HepG2 (cell line): Measurements from ENCODE around the gene PERCC1. TPM values are rescaled to one million over a fixed set of nuclear protein-coding genes. Genes with fewer than 3 reads are reported as not detected.

Experiments used
- ATAC-seq: fragments of 200-7000 bp; cut with Tn5 transposase; 3 replicates; pipeline ENCODE4 v1.9.1; 2020; ENCODE audit warnings: mild to moderate bottlenecking, moderate library complexity
- BruUV-seq: library from RNA; stranded (reverse); fragments of 400-500 nt; replicated peaks from 2 replicates; lab custom pipeline; 2021; lab: Mats Ljungman, UMichigan
- CTCF ChIA-PET: fragments of 300-600 bp; formaldehyde crosslinking; extraction: SDS; loops from one replicate; lab custom pipeline; 2021; ENCODE audit warnings: low total read pairs, inconsistent platforms, low intra/inter-chr PET ratio; lab: Yijun Ruan, JAX
- POLR2A ChIA-PET: fragments of 350-600 bp; sonication (Branson Sonifier 250); formaldehyde crosslinking; loops from one replicate; lab custom pipeline; 2020; ENCODE audit warnings: antibody characterized with exemption, inconsistent platforms; lab: Yijun Ruan, JAX
- DNase-seq: peaks from one replicate; pipeline ENCODE4 v3.0.0-alpha.2; 2015; ENCODE audit warnings: low spot score
- FAIRE-seq: peaks from 3 replicates; lab custom pipeline; 2011; peaks lifted over from hg19 to GRCh38; lab: Jason Lieb, UNC
- H2AFZ ChIP-seq: one replicate; pipeline ENCODE4 v1.6.1; 2011; ENCODE audit warnings: low read length, inconsistent platforms
- H3K27ac ChIP-seq: fragments of 300-600 bp; 3 replicates; pipeline ENCODE4 v1.8.0; 2011; ENCODE audit warnings: mixed run types, mild to moderate bottlenecking, mixed read lengths, low read length, inconsistent platforms; ENCODE audit not compliant: insufficient read depth; ENCODE audit errors: extremely low read length
- H3K27me3 ChIP-seq, 2 experiments: fragments of 200-600 bp in 1 of 2; 2 replicates in 1 of 2; 3 replicates in 1 of 2; pipeline versions ENCODE4 v1.6.0 to v1.8.0; 2011; ENCODE audit warnings: low read length in 2 of 2, mild to moderate bottlenecking in 2 of 2, moderate library complexity in 2 of 2, inconsistent platforms in 1 of 2; ENCODE audit not compliant: insufficient read depth in 2 of 2, control insufficient read depth in 1 of 2
- H3K36me3 ChIP-seq, 2 experiments: fragments of 200-600 bp in 1 of 2; replicated peaks in 1 of 2; 2 replicates in 1 of 2; 3 replicates in 1 of 2; pipeline versions ENCODE4 v1.5.1 to v1.8.0; 2011; ENCODE audit warnings: low read length in 2 of 2, inconsistent platforms in 1 of 2; ENCODE audit not compliant: insufficient read depth in 2 of 2, control insufficient read depth in 1 of 2
- H3K4me1 ChIP-seq: 2 replicates; pipeline ENCODE4 v1.5.1; 2012; ENCODE audit warnings: low read length, inconsistent platforms; ENCODE audit not compliant: insufficient read depth
- H3K4me2 ChIP-seq: 2 replicates; pipeline ENCODE4 v1.6.0; 2011; ENCODE audit warnings: low read depth, low read length, inconsistent platforms
- H3K4me3 ChIP-seq, 3 experiments: fragments of 200-600 bp in 1 of 3; sonication (generic), shearing (Covaris generic) in 1 of 3; replicated peaks in 1 of 3; 2 replicates each; pipeline ENCODE4 v1.5.1; 2011 to 2016; ENCODE audit warnings: low read length in 3 of 3, inconsistent platforms in 2 of 3, low read depth in 2 of 3, mild to moderate bottlenecking in 2 of 3, control low read depth in 1 of 3, mixed read lengths in 1 of 3; ENCODE audit not compliant: insufficient read depth in 1 of 3
- H3K79me2 ChIP-seq: one replicate; pipeline ENCODE4 v1.6.1; 2011; ENCODE audit warnings: low read length, inconsistent platforms; ENCODE audit not compliant: insufficient read depth
- H3K9ac ChIP-seq: 2 replicates; pipeline ENCODE4 v1.6.0; 2011; ENCODE audit warnings: mild to moderate bottlenecking, low read depth, low read length, inconsistent platforms; ENCODE audit not compliant: insufficient read depth
- H3K9me3 ChIP-seq: 2 replicates; pipeline ENCODE4 v1.5.1; 2012; ENCODE audit warnings: mild to moderate bottlenecking, low read length
- H4K20me1 ChIP-seq: 2 replicates; pipeline ENCODE4 v1.6.0; 2011; ENCODE audit warnings: inconsistent platforms, mild to moderate bottlenecking, low read length, moderate library complexity; ENCODE audit not compliant: insufficient read depth
- CBX5 ChIP-seq: sonication (generic); formaldehyde crosslinking; IDR thresholded peaks from 2 replicates; pipeline ENCODE4 v1.4.0; 2020; ENCODE audit warnings: missing genetic modification reagents, borderline replicate concordance
- DRAP1 ChIP-seq: IDR thresholded peaks from 2 replicates; pipeline ENCODE4 v1.6.1; 2016; ENCODE audit warnings: missing genetic modification reagents, missing compliant biosample characterization
- GATAD1 ChIP-seq: IDR thresholded peaks from 2 replicates; pipeline ENCODE4 v1.6.1; 2016; ENCODE audit warnings: missing genetic modification reagents, missing compliant biosample characterization
- HNRNPL ChIP-seq: fragments of 200-400 bp; formaldehyde crosslinking; IDR thresholded peaks from 2 replicates; pipeline ENCODE4 v1.6.1; 2017; ENCODE audit warnings: mild to moderate bottlenecking, low read depth, low read length
- KDM4B ChIP-seq: sonication (generic); formaldehyde crosslinking; IDR thresholded peaks from 2 replicates; pipeline ENCODE4 v1.4.0; 2020; ENCODE audit warnings: missing genetic modification reagents
- NFYC ChIP-seq: IDR thresholded peaks from 2 replicates; pipeline ENCODE4 v1.6.1; 2016; ENCODE audit warnings: missing genetic modification reagents, missing compliant biosample characterization
- NR2F1 ChIP-seq, 2 experiments: fragments of 450-650 bp in 1 of 2; formaldehyde crosslinking in 1 of 2; IDR thresholded peaks; 2 replicates each; pipeline versions ENCODE4 v1.5.0 to v1.6.1; 2016 to 2020; ENCODE audit warnings: mild to moderate bottlenecking in 1 of 2, missing compliant biosample characterization in 1 of 2, missing genetic modification reagents in 1 of 2, moderate library complexity in 1 of 2
- SMARCE1 ChIP-seq: fragments of 450-650 bp; IDR thresholded peaks from 2 replicates; pipeline ENCODE4 v1.6.1; 2017; ENCODE audit warnings: borderline replicate concordance
- ZNF121 ChIP-seq: sonication (generic); formaldehyde crosslinking; IDR thresholded peaks from 2 replicates; pipeline ENCODE4 v1.5.0; 2020; ENCODE audit warnings: mild to moderate bottlenecking, missing genetic modification reagents
- WGBS: methylation state at CpG from one replicate; pipeline ENCODE4 v1.1.6; 2017; ENCODE audit warnings: low lambda C conversion rate; 5-methylcytosine and 5-hydroxymethylcytosine counted together
- in situ Hi-C: cut with HindIII; loops from 2 replicates; pipeline ENCODE4 v1.10.0; 2017; ENCODE audit warnings: low pct_unique_long_range_greater_than_20kb; ENCODE audit not compliant: extremely low pct_ligation_motif_present
- intact Hi-C: fragments of 100-400 bp; cut with micrococcal nuclease; formaldehyde crosslinking; loops from one replicate; pipeline ENCODE4 v1.10.0; 2022; ENCODE audit not compliant: unreplicated experiment
- polyA plus RNA-seq, 8 experiments: library from polyadenylated mRNA; depleted of rRNA in 3 of 8; stranded (reverse) in 7 of 8; unstranded in 1 of 8; fragments of >200 nt; fragmentation: Illumina TruSeq in 4 of 8; extraction: Trizol in 4 of 8; gene quantifications; 2 replicates each; pipeline versions ENCODE4 v1.2.1 to v1.2.3, GENCODE V29; 2011 to 2016; ENCODE audit warnings: low read depth in 4 of 8, missing spikeins in 1 of 8, mixed read lengths in 1 of 8; ENCODE audit not compliant: insufficient read depth in 1 of 8
- total RNA-seq, 5 experiments: library from RNA; depleted of rRNA; stranded (reverse); fragments of >200 nt; fragmentation: Illumina TruSeq; extraction: Trizol; gene quantifications; 2 replicates each; pipeline ENCODE4 v1.2.3, GENCODE V29; 2016; ENCODE audit warnings: low read depth in 1 of 5

Gene PERCC1
- total and polyA plus RNA-seq, 2 of the 13 experiments (the other 11 are each of a cell fraction or from before 2014, with no cell fraction given): 0.15 TPM; not detected in 1

GRCh38 chr16:1408171-1408837 is 22.6 kb upstream of the PERCC1 start (continued):
- TF ChIP-seq DRAP1 (CRISPR knock-in tag) (peak; percentile 83), HNRNPL (peak; percentile 45; the same call in 1 of the 2 replicates), GATAD1 (CRISPR knock-in tag) (peak; percentile 53), NFYC (CRISPR knock-in tag) (peak; percentile 93), CBX5 (no peak), SMARCE1 (no peak), NR2F1 (CRISPR knock-in tag; IDR thresholded peaks at IDR 0.05) (no peak), KDM4B (no peak)

- H3K79me2 ChIP-seq: peaks cover 1% of the 10 kb centered on the region
- CTCF ChIA-PET: no interaction called here
- H3K4me1 ChIP-seq: peaks cover 19% of the 10 kb centered on the region
- no peak overlapping the region for H3K4me3 ChIP-seq
- no peaks in the 10 kb centered on the region; a peak in 2 of 5 replicates for H3K36me3 ChIP-seq
- in situ Hi-C loops: no loop called here
- TF ChIP-seq ZNF121 (peak; percentile 51; the same call in 1 of the 2 replicates), CBX5 (no peak)
- H3K9ac ChIP-seq: no peak overlapping the region
- ATAC-seq (no peak), FAIRE-seq (no peak), DNase-seq (no peak)
- POLR2A ChIA-PET: no interaction called here
- no peak overlapping the region for H3K4me2 ChIP-seq
- H2AFZ ChIP-seq: no peak overlapping the region
- no peak overlapping the region for H3K27ac ChIP-seq
- peaks cover 5% of the 10 kb centered on the region; the same call in 1 of the 2 replicates for H4K20me1 ChIP-seq
- no peaks in the 10 kb centered on the region for H3K27me3 ChIP-seq
- H3K9me3 ChIP-seq: no peaks in the 10 kb centered on the region
- intact Hi-C loops: loop anchor here (2.0 kb wide), 1 partner anchor 76 kb away; no protein-coding TSS in a partner anchor
- no TSS peak for BruUV-seq
- 92% methylated on average over 2 of the region's 2 CpGs for WGBS
These were observed 18.0 kb upstream of the PERCC1 start for GRCh38 chr16:1412847-1413246.
